Measurements from ENCODE around the gene HDAC8. TPM values are rescaled to one million over a fixed set of nuclear protein-coding genes. Genes with fewer than 3 reads are reported as not detected.

HDAC8 gene
- total RNA-seq, 1 experiment from 2014 or later, result 21.4 TPM

- Histone ChIP-seq H2BK12ac (ENCODE audit: insufficient read length, low read depth, low read length) (no peak overlapping the region), H3K27ac (ENCODE audit: insufficient read length, low read depth, low read length) (no peak overlapping the region), H3K79me1 (ENCODE audit: insufficient read depth, low read depth, low read length, poor library complexity, severe bottlenecking) (no peaks in the 10 kb centered on the region), H2BK15ac (ENCODE audit: low read depth, low read length) (no peak overlapping the region), H3T11ph (ENCODE audit: low read length) (no peak overlapping the region), H3K4me1 (ENCODE audit: insufficient read depth, low read length) (no peaks in the 10 kb centered on the region), H2BK120ac (ENCODE audit: low read depth, low read length, poor library complexity, severe bottlenecking) (no peak overlapping the region), H3K4ac (ENCODE audit: low read depth, low read length) (no peak overlapping the region), H3K23me2 (ENCODE audit: insufficient read length, low read depth, low read length, poor library complexity, severe bottlenecking) (no peaks in the 10 kb centered on the region), H4K91ac (ENCODE audit: insufficient read length, low read depth, low read length) (no peak overlapping the region), H3K18ac (ENCODE audit: insufficient read length, low read depth, low read length) (no peak overlapping the region), H3K4me2 (ENCODE audit: insufficient read depth, insufficient read length, low read length) (no peak overlapping the region), H4K8ac (replicated peaks; ENCODE audit: insufficient read length, low read depth, low read length) (no peak overlapping the region), H4K20me1 (ENCODE audit: control insufficient read depth, insufficient read depth, insufficient read length) (no peaks in the 10 kb centered on the region), H3K9me3 (ENCODE audit: control insufficient read depth, low read depth, low read length) (peaks cover 12% of the 10 kb centered on the region), H4K5ac (ENCODE audit: insufficient read length, low read depth, low read length) (no peak overlapping the region), H3K27me3 (ENCODE audit: insufficient read depth, low read length) (no peaks in the 10 kb centered on the region), H3K14ac (ENCODE audit: insufficient read depth, low read length) (no peak overlapping the region), H3K79me2 (ENCODE audit: insufficient read depth, low read length) (no peaks in the 10 kb centered on the region), H3K9ac (ENCODE audit: extremely low read depth, insufficient read length, low read length) (no peak overlapping the region), H3K23ac (ENCODE audit: insufficient read length, low read depth, low read length) (no peak overlapping the region), H2AFZ (ENCODE audit: low read length) (no peak overlapping the region), H2AK5ac (ENCODE audit: insufficient read length, low read length) (no peak overlapping the region), H2BK20ac (ENCODE audit: low read depth, low read length, poor library complexity, severe bottlenecking) (no peak overlapping the region), H2BK5ac (ENCODE audit: insufficient read length, low read length) (no peak overlapping the region), H3K56ac (ENCODE audit: insufficient read length, low read depth, low read length) (no peak overlapping the region)
- H3K36me3 Mint-ChIP-seq (ENCODE audit: insufficient read depth in 1 of 3, low read depth in 3 of 3), result peaks cover 0 to 2% (median 2%) of the 10 kb centered on the region in 3 experiments; a peak in 4 of 7 replicates
- H3K27ac Mint-ChIP-seq, result no peak overlapping the region
- WGBS (ENCODE audit: extremely low coverage, insufficient read length, low lambda C conversion rate), result no CpG with 5 or more reads among the region's 2 CpGs
- H3K4me1 Mint-ChIP-seq, result peaks cover 0 to 3% of the 10 kb centered on the region in 2 experiments; a peak in 1 of 4 replicates
- no peak for DNase-seq
- no peak for TF ChIP-seq CTCF (conservative IDR thresholded peaks at IDR 0.05)
- H3K4me3 Mint-ChIP-seq, result no peak overlapping the region
- no peaks in the 10 kb centered on the region for H3K27me3 Mint-ChIP-seq (ENCODE audit: low read depth)
- peaks cover 56 to 62% of the 10 kb centered on the region in 2 experiments for H3K9me3 Mint-ChIP-seq
Observed at GRCh38 chrX:72372735-72373134, 199.9 kb downstream of the HDAC8 start.
